HEK293T (cell line): ENCODE results near the gene PRKAG2.

Experiments used
- BHLHE40 ChIP-seq: fragments of 450-650 bp; IDR thresholded peaks from 2 replicates; pipeline ENCODE4 v1.6.1; 2016; ENCODE audit warnings: mild to moderate bottlenecking, moderate library complexity, borderline replicate concordance
- ELF4 ChIP-seq: fragments of 450-650 bp; IDR thresholded peaks from 2 replicates; pipeline ENCODE4 v1.6.1; 2017; ENCODE audit warnings: antibody characterized with exemption
- FOXA1 ChIP-seq: fragments of 450-650 bp; IDR thresholded peaks from 2 replicates; pipeline ENCODE4 v1.6.1; 2016; ENCODE audit warnings: mild to moderate bottlenecking
- FOXK2 ChIP-seq: fragments of 450-650 bp; IDR thresholded peaks from 2 replicates; pipeline ENCODE4 v1.6.1; 2016; ENCODE audit warnings: mild to moderate bottlenecking
- FOXM1 ChIP-seq: fragments of 450-650 bp; IDR thresholded peaks from 2 replicates; pipeline ENCODE4 v1.6.1; 2017; ENCODE audit warnings: mild to moderate bottlenecking, borderline replicate concordance
- HDGF ChIP-seq: fragments of 450-650 bp; IDR thresholded peaks from 2 replicates; pipeline ENCODE4 v1.6.1; 2017; ENCODE audit warnings: antibody characterized with exemption, borderline replicate concordance
- L3MBTL2 ChIP-seq: fragments of 450-650 bp; conservative IDR thresholded peaks from 2 replicates; pipeline ENCODE4 v1.6.1; 2016; ENCODE audit warnings: mild to moderate bottlenecking
- NFRKB ChIP-seq: fragments of 450-650 bp; IDR thresholded peaks from 2 replicates; pipeline ENCODE4 v1.6.1; 2016; ENCODE audit warnings: mild to moderate bottlenecking, moderate library complexity
- SP1 ChIP-seq: fragments of 450-650 bp; IDR thresholded peaks from 2 replicates; pipeline ENCODE4 v1.6.1; 2017
- SUZ12 ChIP-seq: fragments of 450-650 bp; IDR thresholded peaks from 2 replicates; pipeline ENCODE4 v1.6.1; 2016; ENCODE audit warnings: mild to moderate bottlenecking
- TARDBP ChIP-seq: fragments of 450-650 bp; IDR thresholded peaks from 2 replicates; pipeline ENCODE4 v1.6.1; 2016
- ZNF384 ChIP-seq: fragments of 450-650 bp; IDR thresholded peaks from 2 replicates; pipeline ENCODE4 v1.6.1; 2016

- TF ChIP-seq SP1 (no peak), BHLHE40 (no peak), TARDBP (no peak), HDGF (no peak), FOXM1 (no peak), FOXA1 (no peak), NFRKB (no peak), ZNF384 (no peak), ELF4 (no peak), SUZ12 (no peak), FOXK2 (no peak), L3MBTL2 (no peak)
These were observed 38.8 kb downstream of the PRKAG2 start for GRCh38 chr7:151838072-151838471.
